HG03457 (cell line): ENCODE data around the gene VPS13D.
"Not testable (repeated sequence)": the region's sequence is repeated elsewhere in the genome, so short reads cannot be mapped to it uniquely, and the experiment has no call there.

ENCODE experiments used
- ATAC-seq: cut with Tn5 transposase; IDR thresholded peaks from one replicate; pipeline ENCODE4 v1.9.1; 2021; ENCODE audit warnings: moderate number of reproducible peaks; ENCODE audit not compliant: unreplicated experiment

Gene VPS13D

DNA sequence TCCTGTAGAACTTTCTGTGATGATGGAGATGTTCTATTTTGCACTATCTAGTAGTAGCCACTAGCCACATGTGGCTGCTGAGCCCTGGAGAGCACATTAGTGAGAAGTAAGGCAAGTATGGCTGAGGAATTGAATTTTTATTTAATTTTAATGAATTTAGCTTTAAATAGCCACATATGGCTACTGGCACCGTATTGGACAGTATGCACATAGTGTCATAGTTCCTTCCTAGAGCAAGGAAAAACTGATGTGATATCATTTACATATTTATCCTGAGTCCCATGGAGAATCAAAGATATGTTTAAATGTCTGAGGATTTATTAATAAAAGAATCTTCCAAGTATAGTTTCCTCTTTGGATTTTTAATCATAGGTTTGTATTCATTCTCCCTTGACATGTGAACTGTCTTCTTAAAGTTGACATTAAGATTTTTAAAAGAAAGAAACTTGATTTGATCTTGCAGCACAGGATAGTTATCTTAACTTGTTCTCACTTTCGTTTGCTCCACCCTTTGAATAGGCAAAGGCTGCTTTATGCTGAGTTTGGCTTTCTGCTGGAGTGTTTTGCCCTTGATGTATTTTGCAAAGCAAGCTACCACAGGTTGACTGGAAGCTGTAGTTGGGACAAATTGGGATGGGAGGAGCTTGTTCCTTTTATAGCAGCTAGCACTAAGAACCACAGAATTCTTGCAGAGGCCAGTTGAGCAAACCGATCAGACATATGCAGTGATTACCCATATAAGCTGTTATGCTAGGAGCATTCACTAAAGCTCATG is 129.7 kb downstream of the VPS13D start:
- no peak for ATAC-seq

GRCh38 chr1:12368646-12369045 is 138.8 kb downstream of the VPS13D start:
- ATAC-seq: no peak

DNA sequence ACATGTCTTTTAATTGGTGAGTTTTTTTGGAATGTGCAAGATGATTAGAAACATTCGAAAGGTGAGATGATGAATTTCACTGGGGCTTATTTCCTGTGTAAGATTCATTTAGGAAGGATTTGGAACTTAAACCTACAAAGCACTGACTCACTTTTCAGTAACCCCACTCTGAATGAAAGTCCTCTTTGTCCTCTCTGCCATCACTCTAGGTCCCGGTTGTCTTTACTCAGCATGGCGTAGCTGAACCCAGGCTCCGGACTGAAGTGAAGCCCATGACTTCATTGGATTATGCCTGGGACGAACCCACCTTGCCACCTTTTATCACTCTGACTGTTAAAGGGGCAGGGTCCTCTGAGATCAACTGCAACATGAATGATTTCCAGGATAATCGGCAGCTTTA is 139.4 kb downstream of the VPS13D start:
- ATAC-seq: no peak

DNA sequence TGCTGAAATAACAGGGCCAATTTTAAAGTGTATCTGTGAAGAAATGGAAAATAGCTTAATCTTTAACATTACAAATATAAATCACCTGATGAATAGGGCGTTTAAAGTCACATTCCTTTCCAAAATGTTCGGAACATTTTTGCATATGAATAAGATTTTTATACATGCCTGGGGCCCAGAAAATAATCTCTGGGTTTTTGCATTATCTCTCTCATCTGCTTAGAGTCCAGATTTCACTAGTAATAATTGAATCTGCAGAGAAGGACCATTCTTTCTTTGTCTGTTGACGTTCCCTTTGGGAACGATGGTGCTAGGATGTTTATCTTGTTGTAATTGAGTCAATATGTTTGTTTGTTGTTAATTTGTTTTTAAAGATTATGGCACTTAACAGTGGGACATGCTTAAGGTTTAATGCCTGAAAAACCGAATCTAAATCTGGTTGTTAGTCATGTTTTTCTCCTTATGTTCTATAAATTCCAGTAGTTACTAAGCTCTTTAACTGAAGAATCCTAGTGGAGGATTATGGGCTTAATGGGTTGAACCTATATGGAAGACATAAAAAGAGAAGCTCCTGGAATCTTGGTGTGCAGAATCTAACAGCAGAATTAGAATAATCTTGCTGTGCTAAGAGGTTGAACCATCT is 140.6 kb downstream of the VPS13D start:
- no peak for ATAC-seq

DNA sequence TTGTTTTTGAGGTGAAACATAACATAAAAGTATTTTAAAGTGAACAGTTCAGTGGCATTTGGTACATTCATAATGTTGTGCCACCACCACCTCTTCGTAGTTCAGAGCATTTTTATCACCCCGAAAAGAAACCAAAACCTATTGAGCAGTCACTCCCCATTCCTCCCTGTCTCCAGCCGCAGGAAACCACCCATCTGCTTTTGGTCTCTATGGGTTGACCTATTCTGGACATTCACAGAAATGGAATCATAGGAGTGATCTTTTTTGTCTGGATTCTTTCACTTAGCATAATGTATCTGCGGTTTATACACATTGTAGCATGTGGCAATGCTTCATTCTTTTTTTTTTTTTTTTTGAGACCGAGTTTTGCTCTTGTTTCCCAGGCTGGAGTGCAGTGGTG is 141.2 kb downstream of the VPS13D start:
- ATAC-seq: no peak

- no peak for ATAC-seq
Observed at GRCh38 chr1:12372180-12372579, 142.3 kb downstream of the VPS13D start.

DNA sequence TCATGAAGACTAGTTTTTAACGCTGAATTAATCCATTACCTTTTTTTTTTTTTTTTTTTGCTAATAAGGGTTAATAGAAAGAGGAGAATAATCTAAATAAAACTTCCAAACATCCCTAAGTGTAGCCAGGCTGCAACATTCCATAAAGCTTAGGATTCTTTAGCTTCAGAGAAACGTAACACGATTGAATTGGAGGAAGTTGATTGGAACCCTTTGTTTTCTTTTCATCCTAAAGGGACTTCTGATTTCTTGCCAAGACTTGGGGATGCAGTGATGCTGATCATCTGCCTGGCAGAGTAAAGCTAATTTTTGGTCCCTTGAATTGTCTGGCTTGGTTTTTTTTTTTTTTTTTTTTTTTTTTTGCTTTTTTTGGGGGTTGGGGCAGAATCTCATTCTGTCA is 142.9 kb downstream of the VPS13D start:
- no peak for ATAC-seq

DNA sequence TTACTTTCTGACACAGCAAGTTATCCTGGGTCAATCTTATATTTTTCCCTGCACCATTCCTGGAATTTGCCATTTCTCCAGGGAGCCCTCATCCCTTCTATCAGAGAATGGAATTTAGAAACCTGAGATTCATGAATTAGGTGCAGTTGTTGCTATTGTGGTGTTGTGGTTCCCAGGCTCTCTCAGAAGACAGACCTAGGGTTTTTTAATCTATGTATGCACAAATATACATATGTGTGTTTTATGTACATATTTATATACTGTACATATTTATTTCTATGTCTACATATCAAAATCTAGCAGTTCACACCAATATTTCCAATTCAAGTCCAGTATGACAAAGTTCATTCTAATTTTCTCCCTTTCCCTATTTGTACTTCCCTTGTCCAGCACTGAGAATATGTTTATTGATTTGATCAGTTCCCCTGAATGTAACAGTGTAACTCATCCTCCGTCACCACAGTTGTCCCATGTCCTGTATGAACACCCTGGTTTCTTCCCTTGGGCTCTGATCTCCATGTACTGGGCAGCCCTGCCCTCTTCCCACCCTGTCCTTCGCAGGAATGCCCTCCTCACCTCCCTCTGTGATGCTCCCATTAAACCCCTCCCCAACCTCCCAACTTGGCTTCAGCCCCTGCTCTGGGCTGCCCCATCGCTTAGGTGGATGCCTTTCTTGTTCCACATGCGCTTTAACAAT is 145.5 kb downstream of the VPS13D start:
- ATAC-seq: no peak

GRCh38 chr1:12376236-12377045 is 146.6 kb downstream of the VPS13D start:
- ATAC-seq: no peak

DNA sequence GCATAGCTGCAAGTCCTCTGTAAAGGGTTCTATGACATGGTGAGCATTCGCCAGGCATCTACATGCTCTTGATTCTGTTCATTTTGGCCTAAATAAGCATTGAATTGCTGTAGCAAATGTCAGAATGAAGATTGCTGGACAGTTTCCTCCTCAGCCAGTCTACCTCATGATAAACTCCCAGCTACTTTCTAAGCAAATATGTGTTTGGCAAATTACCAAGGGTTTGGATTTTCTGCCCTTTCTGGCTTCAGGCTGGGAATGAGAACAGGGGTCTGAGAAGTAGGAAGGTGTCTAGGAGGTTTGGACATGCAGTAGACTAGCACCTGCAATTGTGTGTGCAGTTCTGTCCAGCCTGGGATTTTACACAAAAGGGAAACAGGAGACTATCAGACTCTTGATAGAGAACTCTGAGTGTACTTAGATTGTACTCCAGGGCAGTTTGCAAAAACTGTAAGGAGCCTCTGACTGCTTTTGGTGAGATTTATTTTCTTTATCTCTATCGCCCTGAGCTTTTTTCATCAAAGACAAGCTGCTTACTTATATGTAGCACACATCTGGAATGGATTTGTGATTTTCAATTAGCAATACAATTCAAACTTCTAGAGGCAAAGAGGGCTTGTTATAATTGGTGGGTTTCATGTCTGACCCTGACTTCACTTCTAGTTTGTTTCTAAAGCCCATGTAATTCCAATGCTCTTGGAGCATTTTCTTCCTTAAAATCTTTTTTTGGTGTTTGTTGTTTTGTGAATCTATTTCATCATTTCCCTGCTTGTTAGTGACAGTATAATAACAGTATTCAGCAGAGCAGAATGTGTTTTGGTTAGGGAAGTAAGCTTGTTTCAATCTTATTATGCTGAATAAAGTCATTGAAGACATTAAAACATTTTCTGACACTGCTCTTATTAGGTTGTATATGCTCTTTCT is 150.8 kb downstream of the VPS13D start:
- ATAC-seq: no peak

DNA sequence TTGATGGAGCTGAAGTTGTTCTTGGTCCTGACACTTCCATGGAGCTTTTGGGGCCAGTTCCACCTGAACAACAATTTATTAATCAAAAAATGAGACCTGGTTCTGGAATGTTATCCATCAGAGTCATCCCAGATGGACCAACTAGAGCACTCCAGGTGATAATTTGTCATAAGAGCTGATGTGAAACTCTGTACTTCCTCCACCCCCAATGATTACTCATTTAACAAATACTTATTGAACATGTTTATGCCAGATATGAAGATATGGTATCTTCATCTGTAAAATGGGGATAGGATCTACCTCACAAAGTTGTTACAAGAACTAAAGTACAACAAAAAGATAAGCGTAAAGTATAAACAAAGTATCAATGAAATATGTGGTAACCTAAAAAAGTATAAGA is 153.2 kb downstream of the VPS13D start:
- ATAC-seq: no peak

- no peak for ATAC-seq
Observed at GRCh38 chr1:12383786-12384185, 154.0 kb downstream of the VPS13D start.

DNA sequence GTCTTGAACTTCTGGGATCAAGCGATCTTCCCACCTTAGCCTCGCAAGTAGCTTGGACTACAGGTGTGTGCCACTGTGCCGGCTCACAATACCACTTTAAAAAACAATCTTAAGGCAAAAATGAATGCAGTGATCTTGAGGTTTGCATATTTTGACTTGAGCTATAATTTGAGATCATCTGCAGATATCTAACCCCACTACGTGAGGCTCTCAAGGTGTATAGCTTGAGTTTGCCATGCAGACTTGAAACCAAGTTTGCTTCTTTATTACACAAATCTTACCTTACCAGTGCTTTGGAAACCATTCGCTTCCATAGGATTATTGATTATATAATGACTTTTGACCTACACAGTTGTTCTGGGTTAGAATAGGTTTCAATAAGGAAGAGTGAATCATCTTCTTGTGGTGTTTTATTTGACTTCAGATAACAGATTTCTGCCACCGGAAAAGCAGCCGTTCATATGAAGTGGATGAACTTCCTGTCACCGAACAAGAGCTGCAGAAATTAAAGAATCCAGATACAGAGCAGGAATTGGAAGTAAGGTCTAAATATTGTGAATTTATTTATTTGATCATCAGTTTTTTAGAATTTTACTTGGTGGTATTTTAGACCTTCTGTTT is 155.1 kb downstream of the VPS13D start:
- ATAC-seq: no peak

GRCh38 chr1:12386130-12386529 is 156.3 kb downstream of the VPS13D start:
- ATAC-seq: no peak

DNA sequence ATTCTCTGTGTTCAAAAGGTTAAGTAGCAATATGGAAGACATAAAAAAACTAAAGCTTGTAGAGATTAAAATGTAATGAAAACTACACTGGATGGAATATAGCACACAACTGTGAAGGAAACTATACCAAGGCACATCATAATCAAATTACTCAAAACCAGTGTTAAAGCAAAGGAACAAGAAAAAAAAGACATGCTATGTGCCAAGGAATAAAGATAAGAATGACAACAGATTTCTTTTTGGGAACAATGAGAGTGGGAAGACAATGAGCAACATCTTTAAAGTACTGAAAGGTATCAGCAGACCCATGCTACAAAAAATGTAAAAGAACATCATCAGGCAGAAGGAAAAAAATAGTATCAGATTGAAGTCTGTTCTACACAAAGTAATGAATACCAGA is 157.8 kb downstream of the VPS13D start:
- no peak for ATAC-seq

DNA sequence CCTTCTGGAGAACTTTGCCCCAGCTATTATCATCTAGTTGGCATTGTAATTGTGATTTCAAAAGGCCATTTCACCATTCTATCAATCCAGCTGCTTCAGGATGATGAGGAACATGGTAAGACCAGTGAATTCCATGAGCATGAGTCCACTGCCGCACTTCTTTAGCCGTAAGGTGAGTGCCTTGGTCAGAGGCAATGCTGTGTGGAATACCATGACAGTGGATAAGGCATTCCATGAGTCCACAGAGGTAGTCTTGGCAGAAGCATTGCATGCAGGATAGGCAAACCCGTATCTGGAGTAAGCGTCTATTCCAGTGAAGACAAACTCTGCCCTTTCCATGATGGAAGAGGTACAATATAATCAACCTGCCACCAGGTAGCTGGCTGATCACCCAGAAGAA is 160.5 kb downstream of the VPS13D start:
- ATAC-seq: not testable (repeated sequence)

- ATAC-seq: no peak
Observed at GRCh38 chr1:12397462-12398450, 167.9 kb downstream of the VPS13D start.

DNA sequence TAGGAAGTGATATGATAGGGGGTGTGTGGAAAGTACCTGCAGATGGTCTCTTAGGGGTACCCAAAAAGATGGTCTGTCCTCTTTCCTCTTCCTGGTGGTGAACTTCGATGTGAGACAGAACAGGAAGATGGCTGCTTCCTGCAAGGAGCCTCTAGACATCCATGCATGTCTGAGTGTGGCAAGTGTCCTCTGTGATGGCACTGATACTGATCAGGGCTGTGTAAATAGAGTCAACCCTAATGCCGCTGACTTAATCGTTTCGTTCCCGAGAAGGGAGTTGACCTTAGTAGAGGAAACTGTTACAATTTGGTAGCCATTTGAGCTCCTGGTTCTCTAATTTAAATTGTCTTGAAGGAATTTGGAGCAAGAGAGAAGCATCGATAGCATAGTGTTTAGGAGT is 168.6 kb downstream of the VPS13D start:
- ATAC-seq: no peak
